PC-3 (cell line): ENCODE results near the gene ZNF132. TPM values are rescaled to one million over a fixed set of nuclear protein-coding genes. Genes with fewer than 3 reads are reported as not detected.

Experiments
- ATAC-seq: fragments of 200-7000 bp; cut with Tn5 transposase; 2 replicates; pipeline ENCODE4 v1.9.1; 2020; ENCODE audit warnings: mild to moderate bottlenecking, moderate library complexity
- BruUV-seq: library from RNA; stranded (reverse); fragments of 400-500 nt; replicated peaks from 2 replicates; lab custom pipeline; 2021; lab: Mats Ljungman, UMichigan
- CTCF ChIA-PET: fragments of 300-600 bp; sonication (Branson Sonifier 250); formaldehyde crosslinking; loops from one replicate; lab custom pipeline; 2022; ENCODE audit warnings: antibody characterized with exemption; lab: Charles Lee
- POLR2A ChIA-PET: fragments of 300-600 bp; sonication (Branson Sonifier 250); formaldehyde crosslinking; loops from one replicate; lab custom pipeline; 2022; ENCODE audit warnings: antibody characterized with exemption; ENCODE audit not compliant: unreplicated experiment; lab: Charles Lee
- DNase-seq: peaks from one replicate; pipeline ENCODE4 v3.0.0-alpha.2; 2015
- H2AFZ ChIP-seq: fragments of 300-600 bp; sonication (generic); 2 replicates; pipeline ENCODE4 v1.6.0; 2016; ENCODE audit warnings: antibody characterized with exemption, low read length
- H3F3A ChIP-seq: fragments of 300-600 bp; sonication (generic); one replicate; pipeline ENCODE4 v1.6.0; 2017; ENCODE audit warnings: antibody characterized with exemption, low read length, control low read depth, mild to moderate bottlenecking; ENCODE audit not compliant: unreplicated experiment
- H3K27ac ChIP-seq: fragments of 300-600 bp; sonication (generic); 2 replicates; pipeline ENCODE4 v1.5.1; 2016; ENCODE audit warnings: mild to moderate bottlenecking, low read length
- H3K27me3 ChIP-seq: fragments of 300-600 bp; sonication (generic); 2 replicates; pipeline ENCODE4 v1.6.1; 2016; ENCODE audit warnings: low read length, mixed read lengths
- H3K36me3 ChIP-seq: fragments of 300-600 bp; sonication (generic); 2 replicates; pipeline ENCODE4 v1.6.1; 2016; ENCODE audit warnings: low read depth, mixed run types, low read length, mixed read lengths
- H3K4me1 ChIP-seq: fragments of 300-600 bp; sonication (generic); 2 replicates; pipeline ENCODE4 v1.5.1; 2016; ENCODE audit warnings: low read length; ENCODE audit not compliant: insufficient read depth
- H3K4me2 ChIP-seq: fragments of 300-600 bp; sonication (generic); 2 replicates; pipeline ENCODE4 v1.6.0; 2016; ENCODE audit warnings: low read length
- H3K4me3 ChIP-seq: fragments of 300-600 bp; sonication (generic); 2 replicates; pipeline ENCODE4 v1.5.1; 2016; ENCODE audit warnings: mild to moderate bottlenecking, low read length, mixed read lengths
- H3K79me2 ChIP-seq: fragments of 300-600 bp; sonication (generic); 2 replicates; pipeline ENCODE4 v1.6.1; 2017; ENCODE audit warnings: low read length, mixed read lengths
- H3K9ac ChIP-seq: fragments of 300-600 bp; sonication (generic); 2 replicates; pipeline ENCODE4 v1.6.0; 2016; ENCODE audit warnings: mild to moderate bottlenecking, low read length
- H3K9me2 ChIP-seq: fragments of 300-600 bp; sonication (generic); replicated peaks from 2 replicates; pipeline ENCODE4 v1.6.1; 2016; ENCODE audit warnings: mixed run types, low read length, mixed read lengths
- H3K9me3 ChIP-seq: fragments of 300-600 bp; sonication (generic); 2 replicates; pipeline ENCODE4 v1.6.1; 2016; ENCODE audit warnings: low read length, mixed read lengths
- H4K20me1 ChIP-seq: fragments of 300-600 bp; sonication (generic); 2 replicates; pipeline ENCODE4 v1.6.1; 2016; ENCODE audit warnings: low read length, mixed read lengths
- EZH2 ChIP-seq: fragments of 300-600 bp; sonication (generic); IDR thresholded peaks from one replicate; pipeline ENCODE4 v1.6.1; 2017; ENCODE audit warnings: antibody characterized with exemption, mild to moderate bottlenecking, low read length; ENCODE audit not compliant: unreplicated experiment
- EZH2phosphoT487 ChIP-seq: fragments of 300-600 bp; sonication (generic); IDR thresholded peaks from 2 replicates; pipeline ENCODE4 v1.6.1; 2018; ENCODE audit warnings: mild to moderate bottlenecking, antibody characterized with exemption, low read length, borderline replicate concordance
- intact Hi-C: fragments of 100-400 bp; cut with micrococcal nuclease; formaldehyde crosslinking; loops from 2 replicates; pipeline ENCODE4 v1.9.0; 2023
- total RNA-seq: library from RNA; depleted of rRNA; stranded (reverse); fragments of >200 nt; gene quantifications from 2 replicates; pipeline ENCODE4 v1.2.3, GENCODE V29; 2014
- TF ChIP-seq, protein P1 (sequence below): fragments of 300-600 bp; sonication (generic); conservative IDR thresholded peaks from 2 replicates; pipeline ENCODE4 v1.5.1; 2017; ENCODE audit warnings: antibody characterized with exemption, low read depth, mild to moderate bottlenecking, low read length

The ZNF132 gene
- total RNA-seq, 1 experiment from 2014 or later, result not detected

DNA sequence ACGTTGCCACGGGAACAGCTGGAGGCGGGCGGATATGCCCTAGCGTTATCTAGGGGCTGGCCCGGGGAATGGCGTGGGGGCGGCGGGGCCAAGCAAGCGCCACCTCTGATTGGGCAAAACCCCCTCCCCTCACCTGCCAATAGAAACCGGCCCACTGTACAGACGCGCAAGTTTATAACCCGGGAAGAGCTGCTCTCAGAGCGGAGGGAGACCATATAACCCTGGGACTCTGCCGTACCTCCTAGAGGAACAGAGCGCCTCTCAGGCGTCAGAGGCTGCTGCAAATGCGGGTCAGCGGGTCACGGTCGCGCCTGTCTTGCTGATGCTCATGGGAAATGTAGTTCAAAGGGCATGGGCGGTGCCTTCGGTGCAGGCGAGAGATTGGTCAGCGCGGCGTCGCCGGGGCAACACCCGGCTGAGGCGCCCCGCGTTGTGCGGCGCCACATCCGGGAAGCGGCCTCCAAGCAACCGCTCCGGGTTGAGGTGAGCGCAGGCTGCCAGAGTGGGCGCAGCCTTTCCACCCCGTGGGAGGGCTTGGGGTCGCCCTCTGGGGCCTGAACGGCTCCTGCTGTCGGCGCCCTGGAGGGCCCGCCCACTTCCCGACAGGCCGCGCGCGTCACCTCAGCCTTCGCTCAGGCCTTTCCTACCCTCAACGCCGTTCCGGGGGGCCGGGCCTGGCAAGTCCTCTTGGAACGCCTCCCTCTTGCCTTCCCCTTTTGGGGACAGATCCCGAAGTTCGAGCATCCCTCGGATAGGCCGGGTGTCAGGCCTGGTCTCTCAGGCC is 36.0 kb upstream of the ZNF132 start, which contains the start of gene ZNF446:
ZNF446 (plus strand) TSS at position 639 of the 784 bp plus-strand sequence. CDS start 867 bp downstream, outside the sequence.
- H2AFZ ChIP-seq, result peak within 1 kb of the TSS; percentile 86
- TF ChIP-seq EZH2 (no peak), EZH2phosphoT487 (no peak)
- TF ChIP-seq, protein P1, sequence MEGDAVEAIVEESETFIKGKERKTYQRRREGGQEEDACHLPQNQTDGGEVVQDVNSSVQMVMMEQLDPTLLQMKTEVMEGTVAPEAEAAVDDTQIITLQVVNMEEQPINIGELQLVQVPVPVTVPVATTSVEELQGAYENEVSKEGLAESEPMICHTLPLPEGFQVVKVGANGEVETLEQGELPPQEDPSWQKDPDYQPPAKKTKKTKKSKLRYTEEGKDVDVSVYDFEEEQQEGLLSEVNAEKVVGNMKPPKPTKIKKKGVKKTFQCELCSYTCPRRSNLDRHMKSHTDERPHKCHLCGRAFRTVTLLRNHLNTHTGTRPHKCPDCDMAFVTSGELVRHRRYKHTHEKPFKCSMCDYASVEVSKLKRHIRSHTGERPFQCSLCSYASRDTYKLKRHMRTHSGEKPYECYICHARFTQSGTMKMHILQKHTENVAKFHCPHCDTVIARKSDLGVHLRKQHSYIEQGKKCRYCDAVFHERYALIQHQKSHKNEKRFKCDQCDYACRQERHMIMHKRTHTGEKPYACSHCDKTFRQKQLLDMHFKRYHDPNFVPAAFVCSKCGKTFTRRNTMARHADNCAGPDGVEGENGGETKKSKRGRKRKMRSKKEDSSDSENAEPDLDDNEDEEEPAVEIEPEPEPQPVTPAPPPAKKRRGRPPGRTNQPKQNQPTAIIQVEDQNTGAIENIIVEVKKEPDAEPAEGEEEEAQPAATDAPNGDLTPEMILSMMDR, result no peak
- no peaks in the 10 kb centered on the region for H3K9me3 ChIP-seq
- H3K4me3 ChIP-seq, result peak within 1 kb of the TSS; percentile 72
- POLR2A ChIA-PET, result interaction anchor here (0.5 kb wide), 1 partner anchor 12 kb away, joined by 9 read pairs; no protein-coding TSS in a partner anchor
- CTCF ChIA-PET, result no interaction called here
- no peaks in the 10 kb centered on the region for H4K20me1 ChIP-seq
- no peaks in the 10 kb centered on the region for H3K9me2 ChIP-seq
- no peaks in the 10 kb centered on the region for H3K79me2 ChIP-seq
- H3K4me2 ChIP-seq, result peak within 1 kb of the TSS; percentile 93
- intact Hi-C loops, result no loop called here
- no peaks in the 10 kb centered on the region for H3F3A ChIP-seq
- peak; percentile 98 for DNase-seq
- ATAC-seq, result peak; percentile 82
- no peaks in the 10 kb centered on the region for H3K27me3 ChIP-seq
- peak within 1 kb of the TSS; percentile 78 for H3K9ac ChIP-seq
- peaks cover 20% of the 10 kb centered on the region for H3K4me1 ChIP-seq
- no peaks in the 10 kb centered on the region for H3K36me3 ChIP-seq
- peak within 1 kb of the TSS; percentile 48 for H3K27ac ChIP-seq
- BruUV-seq, result no TSS peak

DNA sequence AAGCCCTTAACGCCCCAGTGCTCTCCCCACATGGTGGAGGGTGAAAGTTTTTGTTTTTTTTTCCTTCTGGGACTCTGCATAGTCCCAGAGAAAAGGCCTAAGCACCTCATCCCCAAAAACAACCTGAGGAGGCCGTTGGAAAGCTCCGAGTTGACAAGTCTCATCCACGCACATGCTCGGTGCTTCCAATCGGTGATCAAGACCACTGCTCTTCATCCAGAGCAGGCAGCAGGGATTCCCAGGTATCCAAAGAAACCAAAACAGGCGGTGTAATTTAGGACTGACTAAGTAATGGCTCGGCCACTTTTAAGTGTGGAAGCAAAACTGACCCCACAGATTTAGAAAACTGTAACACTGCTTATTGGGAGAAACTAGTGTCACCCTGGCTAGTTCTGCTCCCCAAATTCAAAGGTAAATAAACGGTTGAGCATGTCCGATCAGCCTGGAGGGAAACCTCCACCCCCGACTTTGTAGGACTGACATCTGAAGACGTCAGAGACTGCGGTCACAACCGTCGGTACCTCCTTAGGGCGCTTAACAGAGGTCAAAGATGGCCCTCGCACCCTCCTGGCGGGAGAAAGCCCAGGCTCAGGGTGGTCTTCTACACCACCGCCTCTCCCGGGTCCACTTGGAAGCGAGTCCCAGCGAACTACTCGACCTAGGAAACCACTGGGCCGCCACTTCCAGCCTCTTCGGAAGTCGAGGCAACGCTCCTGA is 35.2 kb upstream of the ZNF132 start:
- H2AFZ ChIP-seq, result peak overlapping the region; percentile 86
- H3F3A ChIP-seq, result no peaks in the 10 kb centered on the region
- H3K9ac ChIP-seq, result peak overlapping the region; percentile 78
- H3K4me2 ChIP-seq, result peak overlapping the region; percentile 93
- H3K4me3 ChIP-seq, result peak overlapping the region; percentile 72
- no peaks in the 10 kb centered on the region for H3K9me2 ChIP-seq
- CTCF ChIA-PET, result no interaction called here
- H4K20me1 ChIP-seq, result no peaks in the 10 kb centered on the region
- peaks cover 20% of the 10 kb centered on the region for H3K4me1 ChIP-seq
- intact Hi-C loops, result no loop called here
- no peaks in the 10 kb centered on the region for H3K79me2 ChIP-seq
- H3K36me3 ChIP-seq, result no peaks in the 10 kb centered on the region
- TF ChIP-seq EZH2phosphoT487, result no peak
- TF ChIP-seq EZH2, result no peak
- TF ChIP-seq, protein P1, result no peak
- POLR2A ChIA-PET, result no interaction called here
- no peaks in the 10 kb centered on the region for H3K27me3 ChIP-seq
- DNase-seq (no peak), ATAC-seq (peak; percentile 3; the same call in 1 of the 2 replicates)
- BruUV-seq, result TSS peak; percentile 45
- no peaks in the 10 kb centered on the region for H3K9me3 ChIP-seq
- peak overlapping the region; percentile 48 for H3K27ac ChIP-seq
